Measurements from ENCODE around the gene CA10. TPM values are rescaled to one million over a fixed set of nuclear protein-coding genes. Genes with fewer than 3 reads are reported as not detected.

Gene CA10
- total RNA-seq, 2 experiments from 2014 or later, result not detected

- CTCF ChIA-PET, result no interaction called here
- H3K9me3 Mint-ChIP-seq, result no peaks in the 10 kb centered on the region
- H3K4me3 Mint-ChIP-seq, result no peak overlapping the region
- no peak for DNase-seq
- intact Hi-C loops (cut with micrococcal nuclease), result no loop called here
- H3K36me3 Mint-ChIP-seq (ENCODE audit: low read depth), result no peaks in the 10 kb centered on the region
- H3K4me1 Mint-ChIP-seq (ENCODE audit: low read depth), result no peaks in the 10 kb centered on the region
- no peak overlapping the region for H3K27ac Mint-ChIP-seq
- H3K27me3 Mint-ChIP-seq (ENCODE audit: low read depth), result no peaks in the 10 kb centered on the region
Observed at GRCh38 chr17:51813784-51814174, 344.7 kb downstream of the CA10 start.

- H3K27ac Mint-ChIP-seq, result no peak overlapping the region
- H3K9me3 Mint-ChIP-seq, result no peaks in the 10 kb centered on the region
- H3K27me3 Mint-ChIP-seq (ENCODE audit: low read depth), result no peaks in the 10 kb centered on the region
- H3K4me1 Mint-ChIP-seq (ENCODE audit: low read depth), result no peaks in the 10 kb centered on the region
- no peak for DNase-seq
- CTCF ChIA-PET, result interaction anchor here (0.6 kb wide), 1 partner anchor 292 kb away, joined by 3 read pairs; no protein-coding TSS in a partner anchor
- no peaks in the 10 kb centered on the region for H3K36me3 Mint-ChIP-seq (ENCODE audit: low read depth)
- H3K4me3 Mint-ChIP-seq, result no peak overlapping the region
- intact Hi-C loops (cut with micrococcal nuclease), result no loop called here
Observed at GRCh38 chr17:51813140-51813783, 345.3 kb downstream of the CA10 start.

GRCh38 chr17:51807460-51807859, 351.1 kb downstream of the CA10 start:
- H3K4me1 Mint-ChIP-seq (ENCODE audit: low read depth), result no peaks in the 10 kb centered on the region
- H3K36me3 Mint-ChIP-seq (ENCODE audit: low read depth), result no peaks in the 10 kb centered on the region
- intact Hi-C loops (cut with micrococcal nuclease), result no loop called here
- no peak for DNase-seq
- no peak overlapping the region for H3K4me3 Mint-ChIP-seq
- H3K27ac Mint-ChIP-seq, result no peak overlapping the region
- no peaks in the 10 kb centered on the region for H3K9me3 Mint-ChIP-seq
- CTCF ChIA-PET, result no interaction called here
- H3K27me3 Mint-ChIP-seq (ENCODE audit: low read depth), result peaks cover 9% of the 10 kb centered on the region

GRCh38 chr17:51805765-51806164, 352.7 kb downstream of the CA10 start:
- intact Hi-C loops (cut with micrococcal nuclease), result no loop called here
- H3K4me1 Mint-ChIP-seq (ENCODE audit: low read depth), result no peaks in the 10 kb centered on the region
- no peak for DNase-seq
- no peaks in the 10 kb centered on the region for H3K36me3 Mint-ChIP-seq (ENCODE audit: low read depth)
- CTCF ChIA-PET, result interaction anchor here (0.5 kb wide), 1 partner anchor 301 kb away, joined by 3 read pairs; no protein-coding TSS in a partner anchor
- no peak overlapping the region for H3K27ac Mint-ChIP-seq
- H3K9me3 Mint-ChIP-seq, result no peaks in the 10 kb centered on the region
- peaks cover 9% of the 10 kb centered on the region for H3K27me3 Mint-ChIP-seq (ENCODE audit: low read depth)
- H3K4me3 Mint-ChIP-seq, result no peak overlapping the region

GRCh38 chr17:51805185-51805584, 353.3 kb downstream of the CA10 start:
- no peak for DNase-seq
- CTCF ChIA-PET, result no interaction called here
- H3K27ac Mint-ChIP-seq, result no peak overlapping the region
- no peak overlapping the region for H3K4me3 Mint-ChIP-seq
- intact Hi-C loops (cut with micrococcal nuclease), result no loop called here
- H3K9me3 Mint-ChIP-seq, result no peaks in the 10 kb centered on the region
- H3K36me3 Mint-ChIP-seq (ENCODE audit: low read depth), result no peaks in the 10 kb centered on the region
- H3K4me1 Mint-ChIP-seq (ENCODE audit: low read depth), result no peaks in the 10 kb centered on the region
- peaks cover 9% of the 10 kb centered on the region for H3K27me3 Mint-ChIP-seq (ENCODE audit: low read depth)

GRCh38 chr17:51803161-51803560, 355.4 kb downstream of the CA10 start:
- Mint-ChIP-seq H3K4me3 (no peak overlapping the region), H3K36me3 (ENCODE audit: low read depth) (no peaks in the 10 kb centered on the region), H3K27ac (no peak overlapping the region), H3K27me3 (ENCODE audit: low read depth) (peaks cover 9% of the 10 kb centered on the region), H3K4me1 (ENCODE audit: low read depth) (no peaks in the 10 kb centered on the region), H3K9me3 (no peaks in the 10 kb centered on the region)
- intact Hi-C loops (cut with micrococcal nuclease), result no loop called here
- CTCF ChIA-PET, result no interaction called here
- DNase-seq, result no peak

- Mint-ChIP-seq H3K36me3 (ENCODE audit: low read depth) (no peaks in the 10 kb centered on the region), H3K4me3 (no peak overlapping the region), H3K27ac (no peak overlapping the region), H3K4me1 (ENCODE audit: low read depth) (no peaks in the 10 kb centered on the region), H3K27me3 (ENCODE audit: low read depth) (peaks cover 11% of the 10 kb centered on the region), H3K9me3 (no peaks in the 10 kb centered on the region)
- intact Hi-C loops (cut with micrococcal nuclease), result no loop called here
- CTCF ChIA-PET, result no interaction called here
- no peak for DNase-seq
Observed at GRCh38 chr17:51802544-51802943, 356.0 kb downstream of the CA10 start.

- Mint-ChIP-seq H3K36me3 (ENCODE audit: low read depth) (no peaks in the 10 kb centered on the region), H3K9me3 (no peaks in the 10 kb centered on the region), H3K27me3 (ENCODE audit: low read depth) (peaks cover 7% of the 10 kb centered on the region), H3K27ac (no peak overlapping the region), H3K4me3 (no peak overlapping the region), H3K4me1 (ENCODE audit: low read depth) (no peaks in the 10 kb centered on the region)
- DNase-seq, result no peak
- CTCF ChIA-PET, result no interaction called here
- intact Hi-C loops (cut with micrococcal nuclease), result no loop called here
Observed at GRCh38 chr17:51801626-51802025, 356.9 kb downstream of the CA10 start.

GRCh38 chr17:51799981-51800380, 358.5 kb downstream of the CA10 start:
- H3K36me3 Mint-ChIP-seq (ENCODE audit: low read depth), result no peaks in the 10 kb centered on the region
- CTCF ChIA-PET, result no interaction called here
- peaks cover 7% of the 10 kb centered on the region for H3K27me3 Mint-ChIP-seq (ENCODE audit: low read depth)
- no peaks in the 10 kb centered on the region for H3K9me3 Mint-ChIP-seq
- intact Hi-C loops (cut with micrococcal nuclease), result no loop called here
- no peak overlapping the region for H3K27ac Mint-ChIP-seq
- H3K4me1 Mint-ChIP-seq (ENCODE audit: low read depth), result no peaks in the 10 kb centered on the region
- no peak for DNase-seq
- no peak overlapping the region for H3K4me3 Mint-ChIP-seq

GRCh38 chr17:51799240-51799639, 359.3 kb downstream of the CA10 start:
- CTCF ChIA-PET, result no interaction called here

GRCh38 chr17:51797150-51797549, 361.4 kb downstream of the CA10 start:
- no peaks in the 10 kb centered on the region for H3K4me1 Mint-ChIP-seq (ENCODE audit: low read depth)
- H3K9me3 Mint-ChIP-seq, result no peaks in the 10 kb centered on the region
- DNase-seq, result no peak
- no peak overlapping the region for H3K27ac Mint-ChIP-seq
- CTCF ChIA-PET, result no interaction called here
- peaks cover 7% of the 10 kb centered on the region for H3K27me3 Mint-ChIP-seq (ENCODE audit: low read depth)
- no peak overlapping the region for H3K4me3 Mint-ChIP-seq
- no peaks in the 10 kb centered on the region for H3K36me3 Mint-ChIP-seq (ENCODE audit: low read depth)
- intact Hi-C loops (cut with micrococcal nuclease), result no loop called here

More at GRCh38 chr17:51799240-51799639, 359.3 kb downstream of the CA10 start:
- Mint-ChIP-seq H3K4me1 (ENCODE audit: low read depth) (no peaks in the 10 kb centered on the region), H3K27me3 (ENCODE audit: low read depth) (peaks cover 7% of the 10 kb centered on the region), H3K9me3 (no peaks in the 10 kb centered on the region), H3K4me3 (no peak overlapping the region), H3K36me3 (ENCODE audit: low read depth) (no peaks in the 10 kb centered on the region), H3K27ac (no peak overlapping the region)
- DNase-seq, result no peak
- intact Hi-C loops (cut with micrococcal nuclease), result no loop called here

- no peaks in the 10 kb centered on the region for H3K9me3 Mint-ChIP-seq
- CTCF ChIA-PET, result no interaction called here
- no peaks in the 10 kb centered on the region for H3K36me3 Mint-ChIP-seq (ENCODE audit: low read depth)
- intact Hi-C loops (cut with micrococcal nuclease), result no loop called here
- peaks cover 7% of the 10 kb centered on the region for H3K27me3 Mint-ChIP-seq (ENCODE audit: low read depth)
- H3K4me1 Mint-ChIP-seq (ENCODE audit: low read depth), result no peaks in the 10 kb centered on the region
- no peak overlapping the region for H3K27ac Mint-ChIP-seq
- no peak overlapping the region for H3K4me3 Mint-ChIP-seq
- DNase-seq, result no peak
Observed at GRCh38 chr17:51796026-51796425, 362.5 kb downstream of the CA10 start.

GRCh38 chr17:51795401-51795800, 363.1 kb downstream of the CA10 start:
- CTCF ChIA-PET, result interaction anchor here (0.8 kb wide), 1 partner anchor 257 kb away, joined by 4 read pairs; no protein-coding TSS in a partner anchor
- Mint-ChIP-seq H3K4me1 (ENCODE audit: low read depth) (no peaks in the 10 kb centered on the region), H3K36me3 (ENCODE audit: low read depth) (no peaks in the 10 kb centered on the region), H3K9me3 (no peaks in the 10 kb centered on the region), H3K4me3 (no peak overlapping the region), H3K27ac (no peak overlapping the region), H3K27me3 (ENCODE audit: low read depth) (peaks cover 10% of the 10 kb centered on the region)
- no peak for DNase-seq
- intact Hi-C loops (cut with micrococcal nuclease), result no loop called here

Measured in activated naive CD4-positive, alpha-beta T cell treated with anti-CD3 and anti-CD28 coated beads for 36 hours (primary cell).